Activated T-cell treated with anti-CD3 and anti-CD28 coated beads for 4 hours (primary cell): ENCODE measurements around the gene ZNF497.
A peak's percentile ranks its signal among the peaks of the same experiment; 100 is the strongest.
"Not testable (repeated sequence)": the region's sequence is repeated elsewhere in the genome, so short reads cannot be mapped to it uniquely, and the experiment has no call there.

Experiments used
- DNase-seq: peaks from one replicate; pipeline ENCODE4 v3.0.0-alpha.2; 2020

ZNF497 gene

GRCh38 chr19:58346961-58347929 lies 15.3 kb downstream of the ZNF497 start:
- DNase-seq = peak; percentile 48

GRCh38 chr19:58345558-58345957 lies 17.0 kb downstream of the ZNF497 start:
- no peak for DNase-seq

GRCh38 chr19:58338825-58339558 lies 23.6 kb downstream of the ZNF497 start:
- DNase-seq = no peak

GRCh38 chr19:58338336-58338735 lies 24.2 kb downstream of the ZNF497 start:
- no peak for DNase-seq

GRCh38 chr19:58336820-58337219 lies 25.7 kb downstream of the ZNF497 start:
- no peak for DNase-seq

GRCh38 chr19:58336216-58336615 lies 26.3 kb downstream of the ZNF497 start:
- DNase-seq = no peak

GRCh38 chr19:58335630-58336029 lies 26.9 kb downstream of the ZNF497 start:
- no peak for DNase-seq

GRCh38 chr19:58334691-58335249 lies 27.8 kb downstream of the ZNF497 start:
- DNase-seq = no peak

GRCh38 chr19:58332697-58333096 lies 29.9 kb downstream of the ZNF497 start:
- no peak for DNase-seq

GRCh38 chr19:58330458-58330857 lies 32.1 kb downstream of the ZNF497 start:
- DNase-seq = no peak

- DNase-seq = no peak
Measured at GRCh38 chr19:58328999-58329398, 33.6 kb downstream of the ZNF497 start.

- DNase-seq = peak; percentile 85
Measured at GRCh38 chr19:58326914-58327726, 35.4 kb downstream of the ZNF497 start, which contains the start of gene ZSCAN22. Gene ZSCAN22 (plus strand): TSS chr19:58326994. CDS start chr19:58334803, 7,809 bp downstream.

- DNase-seq = no peak
Measured at GRCh38 chr19:58326501-58326913, 36.0 kb downstream of the ZNF497 start.

GRCh38 chr19:58325311-58326022 lies 37.1 kb downstream of the ZNF497 start:
- DNase-seq = no peak

GRCh38 chr19:58319241-58319640 lies 43.3 kb downstream of the ZNF497 start:
- no peak for DNase-seq

- no peak for DNase-seq
Measured at GRCh38 chr19:58318297-58318696, 44.3 kb downstream of the ZNF497 start.

GRCh38 chr19:58317476-58318072 lies 45.0 kb downstream of the ZNF497 start:
- DNase-seq = no peak

- DNase-seq = no peak
Measured at GRCh38 chr19:58315580-58315979, 47.0 kb downstream of the ZNF497 start.

- DNase-seq = no peak
Measured at GRCh38 chr19:58311345-58311865, 51.1 kb downstream of the ZNF497 start.

- not testable (repeated sequence) for DNase-seq
Measured at GRCh38 chr19:58310685-58311084, 51.9 kb downstream of the ZNF497 start.

GRCh38 chr19:58307736-58308135 lies 54.8 kb downstream of the ZNF497 start:
- DNase-seq = no peak
